ENCODE data around the gene MBLAC2. TPM values are rescaled to one million over a fixed set of nuclear protein-coding genes. Genes with fewer than 3 reads are reported as not detected.

Gene MBLAC2
- polyA plus RNA-seq, 1 donor from 2014 or later, result 13.8 TPM

DNA sequence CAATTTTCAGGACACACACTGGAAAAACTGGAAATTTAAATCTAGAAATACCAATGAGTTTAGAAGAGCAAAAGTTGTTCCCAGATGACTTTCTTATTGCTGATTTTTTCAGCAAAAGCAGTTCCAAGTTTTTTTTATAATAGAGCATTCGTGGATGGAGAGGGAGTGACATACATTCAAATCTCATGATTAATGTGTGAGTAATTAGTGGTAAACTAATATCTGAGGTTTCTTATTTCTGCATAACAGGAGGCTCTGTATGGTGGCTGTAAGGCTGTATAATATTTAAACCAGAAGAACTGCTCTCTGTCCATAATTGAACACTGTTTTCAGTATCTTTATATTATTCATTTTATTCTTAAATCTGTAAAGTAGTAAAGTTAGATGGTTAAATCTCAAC is 29.0 kb upstream of the MBLAC2 start:
- H3K4me3 ChIP-seq (ENCODE audit: low read length), result no peak overlapping the region
- no peaks in the 10 kb centered on the region for H3K36me3 ChIP-seq (ENCODE audit: insufficient read depth, low read length)
- H3K79me2 ChIP-seq (replicated peaks; ENCODE audit: insufficient read depth, low read length), result no peaks in the 10 kb centered on the region
- no peaks in the 10 kb centered on the region for H4K20me1 ChIP-seq (ENCODE audit: insufficient read depth)
- no peaks in the 10 kb centered on the region for H3K27me3 ChIP-seq (ENCODE audit: insufficient read depth, low read depth, low read length)
- no peak overlapping the region for H2AFZ ChIP-seq (ENCODE audit: low read depth, low read length)
- H3K9ac ChIP-seq (ENCODE audit: low read length), result no peak overlapping the region
- no peaks in the 10 kb centered on the region for H3K9me2 ChIP-seq (ENCODE audit: insufficient read depth, low read length)
- no peaks in the 10 kb centered on the region for H3K9me3 ChIP-seq (ENCODE audit: low read length)
- no peak overlapping the region for H3K4me2 ChIP-seq (ENCODE audit: low read length)
- no peaks in the 10 kb centered on the region for H3F3A ChIP-seq (ENCODE audit: insufficient read depth, low read length, poor library complexity, severe bottlenecking)
- no peak overlapping the region for H3K27ac ChIP-seq (ENCODE audit: low read length)
- no peak for TF ChIP-seq TAF1 (IDR thresholded peaks at IDR 0.05; ENCODE audit: low read depth)
- TF ChIP-seq EP300 (conservative IDR thresholded peaks at IDR 0.05; ENCODE audit: poor library complexity, severe bottlenecking), result no peak
- TF ChIP-seq, protein P1, sequence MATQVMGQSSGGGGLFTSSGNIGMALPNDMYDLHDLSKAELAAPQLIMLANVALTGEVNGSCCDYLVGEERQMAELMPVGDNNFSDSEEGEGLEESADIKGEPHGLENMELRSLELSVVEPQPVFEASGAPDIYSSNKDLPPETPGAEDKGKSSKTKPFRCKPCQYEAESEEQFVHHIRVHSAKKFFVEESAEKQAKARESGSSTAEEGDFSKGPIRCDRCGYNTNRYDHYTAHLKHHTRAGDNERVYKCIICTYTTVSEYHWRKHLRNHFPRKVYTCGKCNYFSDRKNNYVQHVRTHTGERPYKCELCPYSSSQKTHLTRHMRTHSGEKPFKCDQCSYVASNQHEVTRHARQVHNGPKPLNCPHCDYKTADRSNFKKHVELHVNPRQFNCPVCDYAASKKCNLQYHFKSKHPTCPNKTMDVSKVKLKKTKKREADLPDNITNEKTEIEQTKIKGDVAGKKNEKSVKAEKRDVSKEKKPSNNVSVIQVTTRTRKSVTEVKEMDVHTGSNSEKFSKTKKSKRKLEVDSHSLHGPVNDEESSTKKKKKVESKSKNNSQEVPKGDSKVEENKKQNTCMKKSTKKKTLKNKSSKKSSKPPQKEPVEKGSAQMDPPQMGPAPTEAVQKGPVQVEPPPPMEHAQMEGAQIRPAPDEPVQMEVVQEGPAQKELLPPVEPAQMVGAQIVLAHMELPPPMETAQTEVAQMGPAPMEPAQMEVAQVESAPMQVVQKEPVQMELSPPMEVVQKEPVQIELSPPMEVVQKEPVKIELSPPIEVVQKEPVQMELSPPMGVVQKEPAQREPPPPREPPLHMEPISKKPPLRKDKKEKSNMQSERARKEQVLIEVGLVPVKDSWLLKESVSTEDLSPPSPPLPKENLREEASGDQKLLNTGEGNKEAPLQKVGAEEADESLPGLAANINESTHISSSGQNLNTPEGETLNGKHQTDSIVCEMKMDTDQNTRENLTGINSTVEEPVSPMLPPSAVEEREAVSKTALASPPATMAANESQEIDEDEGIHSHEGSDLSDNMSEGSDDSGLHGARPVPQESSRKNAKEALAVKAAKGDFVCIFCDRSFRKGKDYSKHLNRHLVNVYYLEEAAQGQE (IDR thresholded peaks at IDR 0.05; ENCODE audit: borderline replicate concordance), result no peak

DNA sequence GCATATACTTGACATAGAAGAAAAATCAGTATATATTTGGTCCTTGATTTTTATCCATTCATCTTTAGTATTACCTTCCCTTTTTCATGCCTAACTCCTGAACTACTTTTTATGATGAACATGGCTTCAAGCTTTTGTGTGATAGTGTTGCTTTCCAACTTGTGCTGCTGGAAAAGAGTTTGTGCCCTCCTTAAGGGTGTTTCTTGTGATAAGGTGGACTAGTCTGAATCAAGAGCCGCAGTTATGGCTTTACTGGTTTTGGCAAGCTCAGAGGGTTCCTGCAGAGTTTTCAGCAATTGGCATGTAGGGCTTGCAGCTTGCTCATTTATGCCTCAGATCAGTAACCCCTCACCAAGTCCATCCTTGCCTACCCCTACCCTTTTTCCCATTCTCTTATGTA is 20.6 kb upstream of the MBLAC2 start:
- Histone ChIP-seq H3K9ac (ENCODE audit: low read length) (no peak overlapping the region), H3K36me3 (ENCODE audit: insufficient read depth, low read length) (no peaks in the 10 kb centered on the region), H2AFZ (ENCODE audit: low read depth, low read length) (no peak overlapping the region), H3K9me3 (ENCODE audit: low read length) (no peaks in the 10 kb centered on the region), H3K9me2 (ENCODE audit: insufficient read depth, low read length) (no peaks in the 10 kb centered on the region), H3K27ac (ENCODE audit: low read length) (no peak overlapping the region), H3K79me2 (replicated peaks; ENCODE audit: insufficient read depth, low read length) (no peaks in the 10 kb centered on the region), H3K27me3 (ENCODE audit: insufficient read depth, low read depth, low read length) (no peaks in the 10 kb centered on the region), H3F3A (ENCODE audit: insufficient read depth, low read length, poor library complexity, severe bottlenecking) (no peaks in the 10 kb centered on the region), H3K4me3 (ENCODE audit: low read length) (no peak overlapping the region), H3K4me2 (ENCODE audit: low read length) (no peak overlapping the region), H4K20me1 (ENCODE audit: insufficient read depth) (no peaks in the 10 kb centered on the region)
- TF ChIP-seq POLR2AphosphoS5 (IDR thresholded peaks at IDR 0.05) (no peak), MXI1 (conservative IDR thresholded peaks at IDR 0.05; ENCODE audit: poor library complexity, severe bottlenecking) (no peak), TAF1 (IDR thresholded peaks at IDR 0.05; ENCODE audit: low read depth) (no peak), SMC3 (conservative IDR thresholded peaks at IDR 0.05; ENCODE audit: poor library complexity) (no peak), EP300 (conservative IDR thresholded peaks at IDR 0.05; ENCODE audit: poor library complexity, severe bottlenecking) (no peak), RAD21 (conservative IDR thresholded peaks at IDR 0.05) (no peak), EZH2 (IDR thresholded peaks at IDR 0.05; ENCODE audit: borderline replicate concordance, insufficient read depth, low read length, poor library complexity, severe bottlenecking) (no peak)
- TF ChIP-seq, protein P2, sequence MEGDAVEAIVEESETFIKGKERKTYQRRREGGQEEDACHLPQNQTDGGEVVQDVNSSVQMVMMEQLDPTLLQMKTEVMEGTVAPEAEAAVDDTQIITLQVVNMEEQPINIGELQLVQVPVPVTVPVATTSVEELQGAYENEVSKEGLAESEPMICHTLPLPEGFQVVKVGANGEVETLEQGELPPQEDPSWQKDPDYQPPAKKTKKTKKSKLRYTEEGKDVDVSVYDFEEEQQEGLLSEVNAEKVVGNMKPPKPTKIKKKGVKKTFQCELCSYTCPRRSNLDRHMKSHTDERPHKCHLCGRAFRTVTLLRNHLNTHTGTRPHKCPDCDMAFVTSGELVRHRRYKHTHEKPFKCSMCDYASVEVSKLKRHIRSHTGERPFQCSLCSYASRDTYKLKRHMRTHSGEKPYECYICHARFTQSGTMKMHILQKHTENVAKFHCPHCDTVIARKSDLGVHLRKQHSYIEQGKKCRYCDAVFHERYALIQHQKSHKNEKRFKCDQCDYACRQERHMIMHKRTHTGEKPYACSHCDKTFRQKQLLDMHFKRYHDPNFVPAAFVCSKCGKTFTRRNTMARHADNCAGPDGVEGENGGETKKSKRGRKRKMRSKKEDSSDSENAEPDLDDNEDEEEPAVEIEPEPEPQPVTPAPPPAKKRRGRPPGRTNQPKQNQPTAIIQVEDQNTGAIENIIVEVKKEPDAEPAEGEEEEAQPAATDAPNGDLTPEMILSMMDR (IDR thresholded peaks at IDR 0.05; ENCODE audit: poor library complexity, severe bottlenecking), result no peak
- TF ChIP-seq, protein P1 (IDR thresholded peaks at IDR 0.05; ENCODE audit: borderline replicate concordance), result no peak

All from neural cell (in vitro differentiated cells).